Body of pancreas (tissue), 4 donors: ENCODE data around the gene MYH11.

Source experiments
- POLR2A ChIP-seq, 3 donors: fragments of 450-650 bp; IDR thresholded peaks; one replicate each; pipeline ENCODE4 v1.6.1; 2016; ENCODE audit warnings: antibody characterized with exemption in 3 of 3, mild to moderate bottlenecking in 2 of 3
- TF ChIP-seq, protein P1 (sequence below), 7 experiments: fragments of 450-650 bp in 4 of 7; fragments of 200-600 bp in 3 of 7; sonication (generic) in 3 of 7; IDR thresholded peaks; one replicate each; pipeline ENCODE4 v1.5.1; 2016 to 2019; ENCODE audit warnings: antibody characterized with exemption in 7 of 7

DNA sequence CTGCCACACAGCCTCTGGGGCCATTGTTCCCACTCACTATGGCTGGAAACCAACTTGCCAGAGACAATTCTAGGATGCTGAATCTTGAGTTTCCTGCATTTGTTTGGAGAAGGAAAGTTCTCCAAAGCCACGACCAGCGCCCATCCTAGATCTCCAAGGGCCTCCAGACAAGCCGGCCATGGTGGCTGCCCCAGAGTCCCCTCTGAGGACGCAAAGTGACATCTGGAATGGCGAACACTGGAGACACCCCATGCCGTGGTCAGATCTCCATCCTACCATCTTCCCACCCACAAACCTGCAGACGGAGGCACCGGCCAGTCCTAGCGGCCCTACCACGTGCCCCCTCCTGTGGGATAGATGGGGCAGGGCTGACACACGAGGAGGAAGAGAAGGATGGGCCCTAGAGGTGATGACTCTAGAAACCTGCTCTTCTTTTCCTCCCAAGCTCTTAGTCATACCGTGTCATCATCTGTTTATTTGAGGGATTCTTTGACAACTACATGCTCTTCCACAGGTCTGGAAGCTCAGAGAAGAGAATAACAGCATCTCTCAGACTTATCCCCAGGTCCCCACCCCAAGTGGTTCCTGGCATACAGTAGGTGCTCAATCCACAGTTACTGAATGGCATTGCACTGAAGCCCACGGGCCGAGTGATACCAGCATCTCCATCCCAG is 71.3 kb downstream of the MYH11 start:
- TF ChIP-seq, protein P1, sequence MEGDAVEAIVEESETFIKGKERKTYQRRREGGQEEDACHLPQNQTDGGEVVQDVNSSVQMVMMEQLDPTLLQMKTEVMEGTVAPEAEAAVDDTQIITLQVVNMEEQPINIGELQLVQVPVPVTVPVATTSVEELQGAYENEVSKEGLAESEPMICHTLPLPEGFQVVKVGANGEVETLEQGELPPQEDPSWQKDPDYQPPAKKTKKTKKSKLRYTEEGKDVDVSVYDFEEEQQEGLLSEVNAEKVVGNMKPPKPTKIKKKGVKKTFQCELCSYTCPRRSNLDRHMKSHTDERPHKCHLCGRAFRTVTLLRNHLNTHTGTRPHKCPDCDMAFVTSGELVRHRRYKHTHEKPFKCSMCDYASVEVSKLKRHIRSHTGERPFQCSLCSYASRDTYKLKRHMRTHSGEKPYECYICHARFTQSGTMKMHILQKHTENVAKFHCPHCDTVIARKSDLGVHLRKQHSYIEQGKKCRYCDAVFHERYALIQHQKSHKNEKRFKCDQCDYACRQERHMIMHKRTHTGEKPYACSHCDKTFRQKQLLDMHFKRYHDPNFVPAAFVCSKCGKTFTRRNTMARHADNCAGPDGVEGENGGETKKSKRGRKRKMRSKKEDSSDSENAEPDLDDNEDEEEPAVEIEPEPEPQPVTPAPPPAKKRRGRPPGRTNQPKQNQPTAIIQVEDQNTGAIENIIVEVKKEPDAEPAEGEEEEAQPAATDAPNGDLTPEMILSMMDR (IDR thresholded peaks at IDR 0.05): no peak
- TF ChIP-seq POLR2A (IDR thresholded peaks at IDR 0.05): no peak
